ENCODE results near the gene C4orf50. TPM values are rescaled to one million over a fixed set of nuclear protein-coding genes. Genes with fewer than 3 reads are reported as not detected.

Gene C4orf50
- total RNA-seq, 2 donors from 2014 or later, result 0.13 TPM; not detected in 1

- Histone ChIP-seq H3K27me3 (no peaks in the 10 kb centered on the region), H3K36me3 (no peaks in the 10 kb centered on the region), H3K4me3 (no peak overlapping the region), H3K9ac (ENCODE audit: low read depth in 2 of 2, low read length in 2 of 2) (no peak overlapping the region), H3K27ac (no peak overlapping the region), H3K9me3 (no peaks in the 10 kb centered on the region), H3K4me1 (no peaks in the 10 kb centered on the region)
- intact Hi-C loops (cut with DNase I), result no loop called here
- no peak for TF ChIP-seq CTCF (IDR thresholded peaks at IDR 0.05)
- no peak for DNase-seq
Observed at GRCh38 chr4:6055030-6055429, 36.8 kb upstream of the C4orf50 start.

DNA sequence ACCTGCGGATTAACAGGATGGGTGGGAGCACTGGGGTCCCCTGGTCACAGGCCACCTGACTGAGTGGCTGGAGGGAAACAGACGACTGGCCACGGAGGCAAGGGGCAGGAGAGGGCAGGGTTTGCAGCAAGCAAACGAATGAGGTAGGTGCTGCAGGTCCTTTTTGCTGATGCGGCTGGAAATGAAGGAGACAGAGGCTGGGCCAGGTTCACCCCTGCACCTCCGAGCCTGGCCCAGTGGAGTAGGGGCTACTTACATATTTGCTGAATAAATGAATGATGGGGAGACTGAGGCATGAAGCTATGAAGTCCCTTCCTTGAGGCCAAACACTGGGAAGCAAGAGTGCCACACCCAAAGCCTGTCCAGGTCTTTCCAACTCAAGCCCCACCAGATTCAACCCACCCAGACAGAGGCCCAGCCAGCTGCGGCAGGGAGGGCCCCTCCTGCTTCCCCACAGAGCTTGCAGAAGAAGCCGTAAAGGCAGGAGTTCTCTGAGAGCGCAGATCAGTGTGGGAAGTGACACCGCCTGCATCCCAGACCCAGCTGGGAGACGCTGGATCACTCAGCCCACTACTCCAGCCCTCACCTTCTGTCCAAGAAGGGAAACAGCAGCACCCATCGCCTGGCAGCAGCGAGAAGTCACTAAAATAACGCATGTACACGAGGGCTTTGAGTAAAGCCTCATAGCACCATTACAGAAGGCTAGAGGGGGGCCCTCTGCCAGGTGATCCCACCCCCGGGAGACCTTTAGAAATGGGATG, 36.1 kb upstream of the C4orf50 start:
- Histone ChIP-seq H3K36me3 (no peaks in the 10 kb centered on the region), H3K4me3 (no peak overlapping the region), H3K27me3 (no peaks in the 10 kb centered on the region), H3K9me3 (no peaks in the 10 kb centered on the region), H3K9ac (ENCODE audit: low read depth in 2 of 2, low read length in 2 of 2) (no peak overlapping the region), H3K4me1 (no peaks in the 10 kb centered on the region), H3K27ac (no peak overlapping the region)
- no peak for TF ChIP-seq CTCF (IDR thresholded peaks at IDR 0.05)
- intact Hi-C loops (cut with DNase I), result no loop called here
- no peak for DNase-seq

DNA sequence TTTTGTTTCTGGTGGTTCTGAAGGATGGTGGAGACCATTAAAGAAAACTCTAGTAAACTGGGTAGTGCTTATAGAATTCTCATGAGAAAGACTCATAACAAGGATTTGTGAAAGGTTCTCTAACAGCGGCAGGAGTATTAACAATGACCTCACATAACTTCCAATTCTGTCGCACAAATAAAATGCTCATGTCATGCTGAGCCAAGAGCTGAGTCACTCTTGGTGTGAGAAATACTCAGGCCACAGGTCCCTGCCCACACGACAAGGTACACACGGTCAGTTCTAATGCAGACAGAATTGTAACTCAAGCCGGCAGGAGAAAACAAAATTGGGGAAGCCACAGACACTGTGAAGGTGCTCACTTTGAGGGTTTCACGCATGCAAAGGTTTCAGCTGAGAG, 34.4 kb upstream of the C4orf50 start:
- DNase-seq, result no peak
- TF ChIP-seq CTCF (IDR thresholded peaks at IDR 0.05), result no peak
- no peaks in the 10 kb centered on the region for H3K9me3 ChIP-seq
- H3K4me1 ChIP-seq, result no peaks in the 10 kb centered on the region
- H3K27me3 ChIP-seq, result no peaks in the 10 kb centered on the region
- intact Hi-C loops (cut with DNase I), result no loop called here
- no peak overlapping the region for H3K9ac ChIP-seq (ENCODE audit: low read depth in 2 of 2, low read length in 2 of 2)
- no peak overlapping the region for H3K27ac ChIP-seq
- H3K4me3 ChIP-seq, result no peak overlapping the region
- no peaks in the 10 kb centered on the region for H3K36me3 ChIP-seq

GRCh38 chr4:6050551-6050950, 32.3 kb upstream of the C4orf50 start:
- intact Hi-C loops (cut with DNase I), result no loop called here
- no peaks in the 10 kb centered on the region for H3K9me3 ChIP-seq
- no peak overlapping the region for H3K9ac ChIP-seq (ENCODE audit: low read depth in 2 of 2, low read length in 2 of 2)
- H3K36me3 ChIP-seq, result no peaks in the 10 kb centered on the region
- no peak for DNase-seq
- H3K27ac ChIP-seq, result no peak overlapping the region
- TF ChIP-seq CTCF (IDR thresholded peaks at IDR 0.05), result no peak
- H3K4me3 ChIP-seq, result no peak overlapping the region
- no peaks in the 10 kb centered on the region for H3K27me3 ChIP-seq
- H3K4me1 ChIP-seq, result no peaks in the 10 kb centered on the region

- no peaks in the 10 kb centered on the region for H3K27me3 ChIP-seq
- H3K9me3 ChIP-seq, result no peaks in the 10 kb centered on the region
- no peaks in the 10 kb centered on the region for H3K36me3 ChIP-seq
- no peak overlapping the region for H3K9ac ChIP-seq (ENCODE audit: low read depth in 2 of 2, low read length in 2 of 2)
- no peak for TF ChIP-seq CTCF (IDR thresholded peaks at IDR 0.05)
- DNase-seq, result no peak
- no peak overlapping the region for H3K27ac ChIP-seq
- no peak overlapping the region for H3K4me3 ChIP-seq
- no peaks in the 10 kb centered on the region for H3K4me1 ChIP-seq
- intact Hi-C loops (cut with DNase I), result no loop called here
Observed at GRCh38 chr4:6049985-6050384, 31.8 kb upstream of the C4orf50 start.

All from colonic mucosa (tissue), 4 donors.